ENCODE measurements around the gene POLR3H. TPM values are rescaled to one million over a fixed set of nuclear protein-coding genes. Genes with fewer than 3 reads are reported as not detected.

The POLR3H gene
- total RNA-seq, 4 donors from 2014 or later: 17.7 to 27.0 (median 23.4) TPM

- WGBS, 2 donors (ENCODE audit: low coverage in 1 of 2): 17 to 50% methylated on average over 2 to 6 of the region's 6 CpGs
- no peak overlapping the region for H3K4me3 ChIP-seq
Measured at GRCh38 chr22:41498303-41498835, 45.9 kb downstream of the POLR3H start.

DNA sequence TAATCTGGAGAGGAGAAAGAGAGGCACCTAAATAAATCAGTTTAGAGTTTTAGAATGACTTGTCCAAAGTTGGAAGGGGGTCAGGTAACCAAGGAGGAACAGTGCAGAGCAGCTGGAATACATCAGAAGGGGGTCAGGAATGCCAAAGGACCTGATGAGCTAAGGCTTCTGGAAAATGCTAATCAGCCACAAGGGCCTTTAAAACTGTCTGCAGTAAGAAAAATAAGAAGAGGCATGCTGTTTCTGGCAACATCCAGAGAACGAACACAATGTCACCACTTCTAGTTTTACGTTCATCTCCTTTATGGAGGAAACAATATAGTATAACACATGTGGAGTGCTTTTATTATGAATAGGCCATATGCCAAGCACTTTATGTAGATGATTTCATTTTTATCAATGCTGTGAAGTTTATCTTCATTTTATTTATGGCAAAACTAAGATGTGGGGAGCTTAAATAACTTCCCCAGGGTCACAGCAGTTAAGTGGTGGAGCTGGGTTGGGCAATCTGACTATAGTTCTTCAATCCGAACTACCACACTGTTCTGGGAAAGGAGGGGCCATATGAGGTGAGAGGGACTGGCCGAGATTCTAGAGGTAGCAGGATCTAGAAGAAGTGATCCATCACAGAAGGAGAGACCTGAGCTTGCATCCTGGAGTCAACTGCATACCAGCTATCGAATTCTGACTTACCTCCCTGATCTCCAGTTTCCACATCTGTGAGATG is 52.7 kb downstream of the POLR3H start:
- Histone ChIP-seq H3K4me3 (no peak overlapping the region), H3K27me3 (no peaks in the 10 kb centered on the region), H3K9me3 (no peaks in the 10 kb centered on the region), H3K4me1 (peaks cover 17 to 95% (median 33%) of the 10 kb centered on the region in 3 donors), H3K27ac (peak overlapping the region; percentile 76 to 88 (median 82)), H3K36me3 (peaks cover 0 to 7% of the 10 kb centered on the region in 2 donors)
- peak; percentile 56 for ATAC-seq
- 24 to 40% methylated on average over 4 to 5 of the region's 5 CpGs for WGBS, 2 donors (ENCODE audit: low coverage in 1 of 2)
- TF ChIP-seq POLR2AphosphoS5 (IDR thresholded peaks at IDR 0.05): peak; percentile 84
- no peak for TF ChIP-seq POLR2A (IDR thresholded peaks at IDR 0.05)
- TF ChIP-seq EP300 (IDR thresholded peaks at IDR 0.05): no peak
- TF ChIP-seq CTCF (IDR thresholded peaks at IDR 0.05): no peak

More at GRCh38 chr22:41498303-41498835, 45.9 kb downstream of the POLR3H start:
- Histone ChIP-seq H3K27me3 (no peaks in the 10 kb centered on the region), H3K27ac (peak overlapping the region in 3 of 4 donors; percentile 44 to 88 (median 84)), H3K36me3 (peaks cover 0 to 50% of the 10 kb centered on the region in 2 donors), H3K4me1 (peaks cover 0 to 63% (median 4%) of the 10 kb centered on the region in 3 donors), H3K9me3 (no peaks in the 10 kb centered on the region)
- ATAC-seq: no peak
- TF ChIP-seq POLR2A (IDR thresholded peaks at IDR 0.05) (no peak), CTCF (IDR thresholded peaks at IDR 0.05) (no peak), EP300 (IDR thresholded peaks at IDR 0.05) (no peak), POLR2AphosphoS5 (IDR thresholded peaks at IDR 0.05) (no peak)

DNA sequence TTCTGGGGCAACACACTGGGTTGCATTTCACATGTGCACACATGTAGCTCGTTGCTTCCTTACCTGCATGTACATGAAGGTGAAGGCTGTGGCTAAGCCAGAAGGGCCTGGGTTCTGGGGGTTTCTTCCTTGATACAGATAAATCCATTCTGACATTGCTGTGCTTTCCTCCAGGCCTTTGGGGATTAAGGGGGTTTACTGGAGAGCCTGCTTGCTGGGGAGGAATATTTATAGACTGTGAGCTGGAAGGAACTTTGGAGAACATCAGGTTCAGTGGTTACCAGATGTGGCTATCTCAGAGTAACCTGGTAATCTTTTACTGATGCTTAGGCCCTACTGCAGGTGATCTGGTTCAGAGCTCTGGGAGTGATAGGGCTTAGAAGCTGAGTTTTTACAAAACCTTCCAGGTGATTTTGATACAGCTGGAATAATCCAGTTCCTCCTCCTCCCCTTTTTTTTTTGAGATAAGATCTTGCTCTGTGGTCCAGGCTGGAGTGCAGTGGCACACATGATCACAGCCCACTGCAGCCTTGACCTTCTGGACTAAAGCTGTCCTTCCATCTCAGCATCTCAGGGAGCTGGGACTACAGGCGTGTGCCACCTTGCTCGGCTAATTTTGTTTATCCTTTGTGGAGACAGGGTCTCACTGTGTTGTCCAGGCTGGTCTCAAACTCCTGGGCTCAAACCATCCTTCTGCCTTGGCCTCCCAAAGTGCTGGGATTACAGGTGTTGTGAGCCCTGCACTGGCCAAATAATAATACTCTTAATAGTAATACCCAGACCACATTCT is 55.5 kb downstream of the POLR3H start:
- H3K27ac ChIP-seq: peak overlapping the region; percentile 66 to 88 (median 86)
- peaks cover 17 to 100% (median 41%) of the 10 kb centered on the region in 3 donors for H3K4me1 ChIP-seq

DNA sequence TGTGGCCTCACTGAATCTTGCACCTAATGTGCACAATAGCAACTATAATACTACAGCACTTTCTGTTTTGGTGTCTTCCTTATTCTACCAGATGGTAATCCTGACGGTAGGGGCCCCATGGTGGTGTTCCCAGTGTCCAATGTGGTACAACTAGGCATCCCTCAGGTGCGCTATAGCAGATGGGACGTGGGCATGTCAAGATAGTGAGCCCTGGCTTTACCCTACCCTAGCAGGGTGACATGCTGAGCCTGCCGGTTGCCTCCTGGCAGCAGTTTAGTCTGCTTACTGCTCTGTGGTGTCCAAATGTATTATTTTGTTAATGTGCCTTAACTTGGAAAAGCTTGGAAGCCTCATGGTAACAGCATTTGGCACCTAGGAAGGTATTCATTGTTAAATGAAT is 56.2 kb downstream of the POLR3H start:
- peaks cover 17 to 100% (median 47%) of the 10 kb centered on the region in 3 donors for H3K4me1 ChIP-seq
- H3K36me3 ChIP-seq: no peaks in the 10 kb centered on the region
- peak overlapping the region; percentile 66 to 88 (median 86) for H3K27ac ChIP-seq
- no peak for ATAC-seq
- H3K27me3 ChIP-seq: no peaks in the 10 kb centered on the region
- 79% methylated on average over 2 of the region's 4 CpGs; no CpG with 5 or more reads in 1 of the 2 donors for WGBS, 2 donors (ENCODE audit: low coverage in 1 of 2)
- H3K9me3 ChIP-seq: no peaks in the 10 kb centered on the region
- H3K4me3 ChIP-seq: no peak overlapping the region
- TF ChIP-seq POLR2A (IDR thresholded peaks at IDR 0.05) (no peak), CTCF (IDR thresholded peaks at IDR 0.05) (no peak), EP300 (IDR thresholded peaks at IDR 0.05) (no peak), POLR2AphosphoS5 (IDR thresholded peaks at IDR 0.05) (no peak)

More for the DNA sequence above, 55.5 kb downstream of the POLR3H start:
- WGBS, 2 donors (ENCODE audit: low coverage in 1 of 2): 44% methylated on average over 3 of the region's 3 CpGs; no CpG with 5 or more reads in 1 of the 2 donors
- Histone ChIP-seq H3K36me3 (no peaks in the 10 kb centered on the region), H3K9me3 (no peaks in the 10 kb centered on the region), H3K27me3 (no peaks in the 10 kb centered on the region), H3K4me3 (no peak overlapping the region)
- ATAC-seq: no peak
- no peak for TF ChIP-seq POLR2AphosphoS5 (IDR thresholded peaks at IDR 0.05)
- no peak for TF ChIP-seq CTCF (IDR thresholded peaks at IDR 0.05)
- no peak for TF ChIP-seq EP300 (IDR thresholded peaks at IDR 0.05)
- no peak for TF ChIP-seq POLR2A (IDR thresholded peaks at IDR 0.05)

Measured in gastroesophageal sphincter (tissue), 4 donors.